IPS-20b (cell line): ENCODE data around the gene TSPOAP1.

Source experiments
- H3K27ac ChIP-seq: one replicate; pipeline ENCODE4 v1.5.1; 2013; ENCODE audit warnings: low read length
- H3K27me3 ChIP-seq: 2 replicates; pipeline ENCODE4 v1.6.1; 2013; ENCODE audit warnings: mild to moderate bottlenecking, low read length, inconsistent platforms; ENCODE audit not compliant: insufficient read depth
- H3K36me3 ChIP-seq: 2 replicates; pipeline ENCODE4 v1.6.1; 2013; ENCODE audit warnings: low read depth, mild to moderate bottlenecking, inconsistent platforms, low read length, moderate library complexity; ENCODE audit not compliant: insufficient read depth
- H3K4me1 ChIP-seq: 2 replicates; pipeline ENCODE4 v1.6.1; 2013; ENCODE audit warnings: mild to moderate bottlenecking, control low read depth, inconsistent platforms, low read length, moderate library complexity; ENCODE audit not compliant: insufficient read depth
- H3K4me3 ChIP-seq: 2 replicates; pipeline ENCODE4 v1.5.1; 2013; ENCODE audit warnings: mild to moderate bottlenecking, low read length, inconsistent platforms
- H3K9ac ChIP-seq: 2 replicates; pipeline ENCODE4 v1.6.1; 2013; ENCODE audit warnings: low read depth, mild to moderate bottlenecking, inconsistent platforms, low read length, moderate library complexity
- H3K9me3 ChIP-seq: 2 replicates; pipeline ENCODE4 v1.6.1; 2013; ENCODE audit warnings: mild to moderate bottlenecking, low read depth, low read length, inconsistent platforms; ENCODE audit not compliant: insufficient read depth

Gene TSPOAP1

DNA sequence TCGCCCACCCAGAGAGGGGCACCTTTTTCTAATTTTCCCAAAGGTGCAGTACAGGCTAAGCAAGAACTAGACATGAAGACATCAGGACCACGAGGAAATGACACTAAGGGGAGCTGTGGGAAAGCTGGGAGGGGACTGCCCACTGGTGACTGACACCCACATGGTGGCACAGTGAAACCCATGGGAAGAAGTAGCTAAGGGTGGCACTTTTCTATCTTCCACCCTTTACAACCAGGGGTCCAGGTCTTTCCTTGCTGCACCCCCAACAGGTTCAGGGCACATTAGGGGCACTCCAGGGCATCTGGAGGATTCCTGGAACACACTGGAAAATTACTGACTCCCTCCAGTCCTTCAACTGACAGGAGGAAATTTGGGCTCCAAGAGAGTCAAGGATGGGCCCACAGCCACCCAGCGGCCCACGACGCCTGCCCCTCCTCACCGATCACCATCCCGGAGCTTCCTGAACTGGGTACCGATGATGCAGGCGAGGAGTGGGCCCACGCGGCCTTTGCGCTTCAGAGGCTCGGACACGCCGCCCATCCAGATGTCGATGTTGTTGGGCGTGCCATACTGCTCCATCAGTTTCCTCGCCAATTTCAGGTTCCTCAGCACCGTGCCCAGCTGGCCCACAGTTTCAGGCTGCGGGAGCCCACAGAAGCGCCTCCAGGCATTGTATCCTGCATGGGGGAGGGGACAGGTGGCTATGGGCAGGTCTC, 57.2 kb downstream of the TSPOAP1 start:
- H3K4me3 ChIP-seq = no peak overlapping the region

DNA sequence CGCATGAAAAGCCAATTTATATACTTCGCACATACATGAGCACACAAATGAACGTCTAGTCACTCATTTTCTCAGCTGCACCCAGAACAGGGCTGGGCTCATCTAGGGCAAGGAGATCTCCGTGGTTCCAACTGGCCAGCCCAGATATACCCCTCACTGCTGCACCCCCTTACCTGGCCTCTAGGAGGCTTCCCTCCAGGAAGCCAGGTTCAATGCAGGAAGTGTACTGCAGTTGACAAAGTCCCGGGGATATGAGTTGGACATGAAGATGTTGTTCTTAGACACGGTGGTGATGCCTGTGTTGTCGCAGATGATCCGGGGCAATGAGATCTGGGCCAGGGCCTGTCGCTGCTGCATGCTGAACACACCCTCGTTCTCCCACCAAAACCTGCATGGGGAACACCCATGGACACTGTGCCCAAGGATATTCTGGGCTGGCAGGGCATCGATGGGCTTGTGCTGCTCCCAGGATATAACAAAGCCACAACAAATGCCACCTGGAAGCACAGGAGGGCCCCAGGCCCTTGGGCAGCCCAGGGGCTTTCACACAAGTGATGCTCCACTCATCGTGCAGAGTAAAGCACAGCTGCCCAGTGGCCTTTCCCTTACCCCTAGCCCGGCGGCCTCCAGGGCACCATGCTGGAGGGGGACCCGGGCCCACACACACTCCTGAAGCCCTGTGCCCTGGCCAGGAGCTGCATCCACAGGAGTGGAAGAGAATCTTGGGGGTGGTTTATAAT, 57.9 kb downstream of the TSPOAP1 start:
- no peaks in the 10 kb centered on the region for H3K9me3 ChIP-seq
- no peaks in the 10 kb centered on the region for H3K36me3 ChIP-seq
- H3K27ac ChIP-seq = no peak overlapping the region
- no peak overlapping the region for H3K4me3 ChIP-seq
- no peak overlapping the region for H3K9ac ChIP-seq
- no peaks in the 10 kb centered on the region for H3K4me1 ChIP-seq
- H3K27me3 ChIP-seq = no peaks in the 10 kb centered on the region

More for the DNA sequence above, 57.2 kb downstream of the TSPOAP1 start:
- H3K4me1 ChIP-seq = no peaks in the 10 kb centered on the region
- no peak overlapping the region for H3K9ac ChIP-seq
- H3K27ac ChIP-seq = no peak overlapping the region
- H3K36me3 ChIP-seq = no peaks in the 10 kb centered on the region
- H3K9me3 ChIP-seq = no peaks in the 10 kb centered on the region
- H3K27me3 ChIP-seq = no peaks in the 10 kb centered on the region

DNA sequence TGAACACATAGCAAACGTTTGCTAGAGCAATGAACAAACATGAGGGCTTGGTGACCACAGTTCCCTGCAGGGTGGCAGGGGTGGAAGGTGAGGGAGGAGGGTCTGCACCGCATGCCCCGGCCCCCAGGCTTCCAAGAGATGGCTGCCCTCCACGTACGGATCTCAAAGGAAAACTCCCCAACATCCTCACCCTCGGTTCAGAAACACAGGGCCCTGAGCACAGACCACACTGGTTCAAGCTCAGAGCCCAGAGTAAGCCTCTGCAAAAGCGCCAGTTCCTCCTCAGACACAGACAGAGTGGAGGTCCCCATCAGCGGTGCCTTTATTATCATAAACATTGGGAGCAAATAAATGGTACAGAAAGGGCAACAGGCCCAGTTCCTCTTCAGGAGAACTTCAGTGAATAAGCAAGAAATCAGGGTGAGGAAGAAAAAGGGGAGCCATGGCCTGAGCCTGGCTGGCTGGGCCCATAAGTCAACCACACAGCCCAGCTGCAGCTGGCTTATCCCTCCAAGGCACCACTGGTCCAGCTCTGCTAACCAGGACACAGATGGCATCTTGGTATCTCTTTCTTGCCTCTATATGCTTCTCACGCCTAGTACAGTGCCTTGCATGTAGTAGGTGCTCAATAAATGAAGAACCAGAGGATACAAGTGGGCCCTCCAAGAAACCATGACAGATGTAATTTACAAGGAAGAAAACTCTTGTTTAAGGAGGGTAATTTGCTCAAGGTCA, 58.9 kb downstream of the TSPOAP1 start:
- no peaks in the 10 kb centered on the region for H3K4me1 ChIP-seq
- H3K27ac ChIP-seq = no peak overlapping the region
- peaks cover 6% of the 10 kb centered on the region for H3K27me3 ChIP-seq
- H3K9me3 ChIP-seq = no peaks in the 10 kb centered on the region
- H3K4me3 ChIP-seq = no peak overlapping the region
- H3K36me3 ChIP-seq = no peaks in the 10 kb centered on the region
- no peak overlapping the region for H3K9ac ChIP-seq

DNA sequence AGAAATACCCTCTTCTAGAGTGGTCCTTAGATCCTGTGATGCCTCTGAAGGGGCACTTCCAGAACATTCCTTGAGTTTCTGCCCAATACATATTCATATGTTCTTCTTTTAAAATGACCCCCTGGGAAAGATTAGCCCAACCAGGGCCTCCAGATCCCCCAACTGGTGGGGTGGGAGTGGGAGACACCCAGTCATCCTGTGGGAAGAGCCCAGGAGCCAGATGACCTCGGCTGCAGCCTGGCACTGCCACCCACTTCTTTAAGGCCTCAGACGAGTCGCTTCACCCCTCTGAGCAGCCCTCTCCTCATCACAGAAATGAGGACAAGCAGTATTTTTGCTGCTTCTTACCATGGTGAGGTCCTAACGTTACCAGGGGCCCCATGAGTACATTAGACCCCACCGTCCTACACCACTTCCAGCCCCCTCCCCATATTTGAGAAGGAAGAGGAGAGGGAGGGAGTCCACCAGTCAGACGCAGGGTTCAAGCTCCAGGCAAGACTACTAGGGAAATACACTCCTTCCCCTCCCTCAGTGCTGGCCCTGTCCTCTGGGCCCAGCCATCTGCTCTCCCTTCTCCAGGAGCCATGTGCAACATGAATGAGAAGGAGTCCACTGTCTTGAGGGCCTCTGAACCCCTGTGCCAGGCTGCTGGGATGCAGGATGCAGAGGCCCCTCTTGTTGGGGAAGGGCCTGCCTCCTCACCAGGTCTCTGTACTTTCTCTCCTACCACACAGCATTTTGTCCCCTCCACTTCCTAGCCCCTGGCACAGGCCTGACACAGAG, 59.6 kb downstream of the TSPOAP1 start:
- Histone ChIP-seq H3K36me3 (no peaks in the 10 kb centered on the region), H3K9me3 (no peaks in the 10 kb centered on the region), H3K4me3 (no peak overlapping the region), H3K9ac (no peak overlapping the region), H3K27me3 (peaks cover 13% of the 10 kb centered on the region), H3K4me1 (no peaks in the 10 kb centered on the region), H3K27ac (no peak overlapping the region)

DNA sequence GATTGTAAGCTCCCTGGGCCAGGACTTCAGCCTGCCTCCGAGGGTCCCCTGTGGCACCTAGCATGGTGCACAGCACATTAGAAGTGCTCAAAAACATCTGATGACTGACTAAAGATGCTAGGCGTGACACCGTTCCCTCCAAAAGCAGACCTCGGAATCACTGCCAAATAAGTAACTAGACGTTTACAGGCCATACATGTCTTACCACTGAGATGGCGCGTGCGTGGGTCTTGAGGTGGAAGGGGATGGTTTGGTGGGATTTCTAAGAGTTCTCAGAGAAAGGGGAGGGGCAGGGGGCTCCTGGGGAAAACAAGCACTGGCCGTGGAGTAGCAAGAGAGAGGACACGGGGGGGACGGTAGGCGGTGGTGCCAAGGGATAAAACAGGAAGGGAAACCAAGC, 60.3 kb downstream of the TSPOAP1 start:
- Histone ChIP-seq H3K27ac (no peak overlapping the region), H3K4me1 (no peaks in the 10 kb centered on the region), H3K9me3 (no peaks in the 10 kb centered on the region), H3K4me3 (no peak overlapping the region), H3K36me3 (no peaks in the 10 kb centered on the region), H3K27me3 (peaks cover 19% of the 10 kb centered on the region), H3K9ac (no peak overlapping the region)

DNA sequence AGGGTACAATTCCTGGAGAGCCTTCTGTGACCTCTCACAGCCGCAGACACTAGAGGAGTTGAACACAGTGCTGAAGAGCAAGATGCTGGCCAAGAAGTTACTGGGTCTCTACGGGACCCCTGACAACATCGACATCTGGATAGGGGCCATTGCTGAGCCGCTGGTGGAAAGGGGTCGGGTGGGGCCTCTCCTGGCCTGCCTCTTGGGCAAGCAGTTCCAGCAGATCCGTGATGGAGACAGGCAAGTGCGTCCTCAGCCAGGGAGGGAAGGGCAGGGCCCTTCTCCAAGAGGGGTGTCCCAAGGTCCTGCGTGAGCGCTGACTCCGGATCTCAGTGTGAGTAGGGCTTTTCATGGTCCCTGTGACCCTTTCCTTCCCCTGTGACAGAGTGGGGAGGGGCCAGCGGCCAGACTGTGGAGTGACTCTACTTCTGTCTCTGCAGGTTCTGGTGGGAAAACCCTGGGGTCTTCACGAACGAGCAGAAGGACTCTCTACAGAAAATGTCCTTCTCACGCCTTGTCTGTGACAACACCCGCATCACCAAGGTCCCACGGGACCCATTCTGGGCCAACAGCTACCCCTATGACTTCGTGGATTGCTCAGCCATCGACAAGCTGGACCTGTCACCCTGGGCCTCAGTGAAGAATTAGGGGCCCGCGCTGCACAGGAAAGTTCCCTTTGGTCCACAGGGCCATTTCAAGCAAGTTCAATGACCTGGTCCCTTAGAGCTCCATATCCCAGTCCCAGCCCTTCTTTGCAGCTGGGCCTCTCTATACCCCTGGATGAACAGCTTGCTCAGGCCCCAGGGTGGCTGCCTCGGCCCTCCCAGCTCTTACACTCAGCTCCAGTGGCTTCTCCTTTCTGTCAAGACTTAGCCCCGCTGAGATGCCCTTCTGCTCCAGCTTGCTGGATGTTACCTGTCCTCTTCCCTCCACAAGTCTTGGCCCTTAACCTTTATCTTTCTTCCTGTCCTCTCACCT, 61.0 kb downstream of the TSPOAP1 start:
- Histone ChIP-seq H3K4me3 (no peak overlapping the region), H3K4me1 (no peaks in the 10 kb centered on the region), H3K27ac (no peak overlapping the region), H3K9me3 (no peaks in the 10 kb centered on the region), H3K9ac (no peak overlapping the region), H3K27me3 (peaks cover 21% of the 10 kb centered on the region), H3K36me3 (no peaks in the 10 kb centered on the region)

DNA sequence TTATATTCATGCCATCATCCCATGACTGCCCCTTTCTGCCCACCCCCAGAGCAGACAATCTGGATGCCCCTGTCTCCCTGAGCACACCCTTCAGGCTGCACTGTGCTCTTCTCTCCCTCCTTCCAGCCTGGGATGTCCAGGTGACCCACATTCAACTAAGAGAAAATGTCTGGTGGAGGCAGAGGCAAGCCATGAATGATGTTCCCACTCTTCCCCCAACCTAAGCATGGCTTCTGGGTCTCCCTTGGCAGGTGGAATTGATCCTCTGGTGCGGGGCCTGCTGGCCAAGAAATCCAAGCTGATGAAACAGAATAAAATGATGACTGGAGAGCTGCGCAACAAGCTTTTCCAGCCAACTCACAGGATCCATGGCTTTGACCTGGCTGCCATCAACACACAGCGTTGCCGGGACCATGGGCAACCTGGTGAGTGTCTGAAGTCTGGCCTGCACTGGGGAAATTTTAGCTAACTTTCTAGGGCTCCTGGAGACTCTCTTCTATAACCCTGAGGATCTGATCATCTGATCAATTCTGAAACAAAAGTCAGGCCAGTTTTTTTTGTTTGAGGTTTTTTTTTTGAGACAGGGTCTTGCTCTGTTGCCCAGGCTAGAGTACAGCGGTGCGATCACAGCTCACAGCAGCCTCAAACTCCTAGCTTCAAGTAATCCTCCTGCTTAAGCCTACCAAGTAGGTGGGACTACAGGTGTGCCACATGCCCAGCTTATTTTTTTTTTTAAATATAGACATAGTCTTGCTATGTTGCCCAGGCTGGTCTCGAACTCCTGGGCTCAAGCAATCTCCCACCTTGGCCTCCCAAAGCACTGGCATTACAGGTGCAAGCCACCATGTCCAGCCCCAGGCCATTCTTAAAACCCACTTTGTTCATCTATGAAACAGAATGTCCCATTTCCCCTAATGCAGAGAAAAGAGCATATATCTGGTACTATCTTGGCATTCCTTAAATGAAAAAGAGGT, 62.4 kb downstream of the TSPOAP1 start:
- Histone ChIP-seq H3K4me3 (no peak overlapping the region), H3K27me3 (peaks cover 32% of the 10 kb centered on the region), H3K9me3 (no peaks in the 10 kb centered on the region), H3K27ac (no peak overlapping the region), H3K36me3 (no peaks in the 10 kb centered on the region), H3K9ac (no peak overlapping the region), H3K4me1 (no peaks in the 10 kb centered on the region)

DNA sequence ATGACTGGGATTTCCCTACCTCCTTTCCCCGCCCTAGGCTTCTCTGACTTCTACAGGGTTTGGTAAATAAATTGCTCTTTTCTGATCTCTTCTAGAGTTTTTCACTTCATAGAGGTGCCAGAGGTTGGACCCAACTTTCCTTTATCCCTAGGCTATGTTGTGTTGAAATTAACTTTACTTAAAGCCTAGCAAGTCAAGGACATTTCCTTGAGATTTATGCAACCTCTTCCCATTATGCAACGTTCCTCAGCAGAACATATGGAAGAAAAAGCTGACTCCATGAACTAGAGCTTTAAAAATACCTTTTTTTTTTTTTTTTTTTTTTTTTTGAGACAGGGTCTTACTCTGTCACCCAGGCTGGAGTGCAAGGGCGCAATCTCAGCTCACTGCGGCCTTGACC, 63.3 kb downstream of the TSPOAP1 start:
- Histone ChIP-seq H3K27me3 (peaks cover 41% of the 10 kb centered on the region), H3K4me3 (no peak overlapping the region), H3K4me1 (no peaks in the 10 kb centered on the region), H3K9ac (no peak overlapping the region), H3K27ac (no peak overlapping the region), H3K9me3 (no peaks in the 10 kb centered on the region), H3K36me3 (no peaks in the 10 kb centered on the region)

DNA sequence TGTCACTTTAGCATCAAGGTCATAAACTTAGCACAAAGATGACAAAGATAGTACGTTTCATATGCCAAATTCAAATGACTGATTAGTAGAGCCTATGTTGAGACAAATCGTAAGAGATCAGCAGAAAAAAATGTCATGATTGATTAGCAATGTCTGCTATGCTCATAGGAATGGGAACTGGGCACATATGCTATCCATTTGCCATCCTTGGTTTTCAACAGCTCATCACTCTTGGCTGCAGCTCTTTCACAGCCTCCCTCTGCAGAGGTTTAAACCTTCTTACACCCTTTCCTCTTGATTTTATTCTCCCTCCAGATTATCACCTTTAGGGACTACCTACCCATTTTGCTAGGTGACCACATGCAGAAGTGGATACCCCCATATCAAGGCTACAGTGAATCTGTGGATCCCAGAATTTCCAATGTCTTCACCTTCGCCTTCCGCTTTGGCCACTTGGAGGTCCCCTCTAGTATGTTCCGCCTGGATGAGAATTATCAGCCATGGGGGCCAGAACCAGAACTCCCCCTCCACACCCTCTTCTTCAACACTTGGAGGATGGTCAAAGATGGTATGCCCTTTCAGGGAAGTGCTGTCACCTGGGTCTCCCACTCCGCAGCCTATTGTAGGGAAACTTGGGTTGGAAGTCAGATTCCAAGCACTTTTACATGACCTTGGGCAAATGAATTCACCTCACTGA, 64.0 kb downstream of the TSPOAP1 start:
- Histone ChIP-seq H3K27me3 (peaks cover 47% of the 10 kb centered on the region), H3K4me3 (no peak overlapping the region), H3K4me1 (no peaks in the 10 kb centered on the region), H3K9ac (no peak overlapping the region), H3K36me3 (no peaks in the 10 kb centered on the region), H3K27ac (no peak overlapping the region), H3K9me3 (no peaks in the 10 kb centered on the region)
